MM.1S (cell line): ENCODE measurements around the gene IFRD1.

Source experiments
- DNase-seq: peaks from one replicate; pipeline ENCODE4 v3.0.0-alpha.2; 2015
- H2AFZ ChIP-seq: fragments of 300-600 bp; sonication (generic); 2 replicates; pipeline ENCODE4 v1.6.0; 2016; ENCODE audit warnings: antibody characterized with exemption, low read length
- H3F3A ChIP-seq: fragments of 300-600 bp; sonication (generic); 2 replicates; pipeline ENCODE4 v1.6.1; 2016; ENCODE audit warnings: mild to moderate bottlenecking, antibody characterized with exemption, low read length, moderate library complexity, mixed read lengths; ENCODE audit not compliant: insufficient read depth
- H3K27ac ChIP-seq: fragments of 300-600 bp; sonication (generic); 2 replicates; pipeline ENCODE4 v1.5.1; 2016; ENCODE audit warnings: mild to moderate bottlenecking, low read length
- H3K27me3 ChIP-seq: fragments of 300-600 bp; sonication (generic); replicated peaks from 2 replicates; pipeline ENCODE4 v1.6.0; 2016; ENCODE audit warnings: low read length; ENCODE audit not compliant: insufficient read depth
- H3K36me3 ChIP-seq: fragments of 300-600 bp; sonication (generic); replicated peaks from 2 replicates; pipeline ENCODE4 v1.6.1; 2016; ENCODE audit warnings: mild to moderate bottlenecking, low read length, mixed read lengths; ENCODE audit not compliant: insufficient read depth
- H3K4me1 ChIP-seq: fragments of 300-600 bp; sonication (generic); 2 replicates; pipeline ENCODE4 v1.6.1; 2016; ENCODE audit warnings: low read length, mixed read lengths
- H3K4me2 ChIP-seq: fragments of 300-600 bp; sonication (generic); 2 replicates; pipeline ENCODE4 v1.6.0; 2016; ENCODE audit warnings: low read depth, low read length
- H3K4me3 ChIP-seq: fragments of 300-600 bp; sonication (generic); 2 replicates; pipeline ENCODE4 v1.5.1; 2016; ENCODE audit warnings: low read length, mixed read lengths
- H3K79me2 ChIP-seq: fragments of 300-600 bp; sonication (generic); 2 replicates; pipeline ENCODE4 v1.6.1; 2016; ENCODE audit warnings: mixed run types, low read length, mixed read lengths
- H3K9ac ChIP-seq: fragments of 300-600 bp; sonication (generic); 2 replicates; pipeline ENCODE4 v1.6.1; 2016; ENCODE audit warnings: low read length, mixed read lengths
- H3K9me2 ChIP-seq: fragments of 300-600 bp; sonication (generic); replicated peaks from 2 replicates; pipeline ENCODE4 v1.6.1; 2016; ENCODE audit warnings: mild to moderate bottlenecking, low read length, mixed read lengths; ENCODE audit not compliant: insufficient read depth
- H3K9me3 ChIP-seq: fragments of 300-600 bp; sonication (generic); replicated peaks from 2 replicates; pipeline ENCODE4 v1.6.1; 2016; ENCODE audit warnings: mild to moderate bottlenecking, low read length, mixed read lengths; ENCODE audit not compliant: insufficient read depth
- H4K20me1 ChIP-seq: fragments of 300-600 bp; sonication (generic); 2 replicates; pipeline ENCODE4 v1.6.1; 2016; ENCODE audit warnings: mild to moderate bottlenecking, low read length, moderate library complexity, mixed read lengths; ENCODE audit not compliant: insufficient read depth
- CTCF ChIP-seq: fragments of 300-600 bp; sonication (generic); IDR thresholded peaks from 2 replicates; pipeline ENCODE4 v1.5.1; 2016; ENCODE audit warnings: antibody characterized with exemption, low read length, mixed read lengths
- EZH2 ChIP-seq: fragments of 300-600 bp; sonication (generic); optimal IDR thresholded peaks from 2 replicates; pipeline ENCODE3; 2017; ENCODE audit warnings: low read depth, mild to moderate bottlenecking, antibody characterized with exemption, low read length, mixed read lengths
- EZH2phosphoT487 ChIP-seq: fragments of 300-600 bp; sonication (generic); IDR thresholded peaks from 2 replicates; pipeline ENCODE4 v1.6.1; 2018; ENCODE audit warnings: antibody characterized with exemption, low read length

The IFRD1 gene

DNA sequence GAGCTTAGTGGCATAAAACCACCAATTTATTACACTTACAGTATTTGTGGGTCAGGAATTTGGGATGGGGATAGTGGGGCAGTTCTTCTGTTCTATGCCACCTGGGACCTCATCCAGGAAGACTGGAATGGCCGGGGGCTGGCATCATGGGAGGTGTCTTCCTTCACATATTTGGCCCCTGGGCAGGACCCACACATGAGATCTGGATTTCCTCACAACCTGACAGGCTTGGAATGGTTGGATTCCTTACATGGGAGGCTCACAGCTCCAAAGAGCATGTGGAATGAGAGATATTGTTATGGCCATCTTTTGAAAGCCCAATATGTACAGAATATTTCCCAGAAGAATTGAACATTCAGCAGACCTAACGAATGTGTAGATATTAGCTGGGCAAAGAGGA is 52.4 kb downstream of the IFRD1 start:
- Histone ChIP-seq H3K9ac (no peak overlapping the region), H3K27ac (no peak overlapping the region), H3K79me2 (no peaks in the 10 kb centered on the region), H3K4me1 (peaks cover 4% of the 10 kb centered on the region), H3K9me3 (no peaks in the 10 kb centered on the region), H3K9me2 (no peaks in the 10 kb centered on the region), H2AFZ (no peak overlapping the region), H3K4me3 (no peak overlapping the region), H4K20me1 (no peaks in the 10 kb centered on the region), H3K27me3 (no peaks in the 10 kb centered on the region), H3F3A (peaks cover 4% of the 10 kb centered on the region; the same call in 1 of the 2 replicates), H3K36me3 (no peaks in the 10 kb centered on the region), H3K4me2 (no peak overlapping the region)
- no peak for DNase-seq
- TF ChIP-seq EZH2phosphoT487 (no peak), EZH2 (no peak), CTCF (no peak)

GRCh38 chr7:112503361-112503972 is 53.2 kb downstream of the IFRD1 start:
- Histone ChIP-seq H4K20me1 (no peaks in the 10 kb centered on the region), H3K27me3 (no peaks in the 10 kb centered on the region), H3K36me3 (no peaks in the 10 kb centered on the region), H2AFZ (no peak overlapping the region), H3K4me3 (no peak overlapping the region), H3F3A (no peaks in the 10 kb centered on the region), H3K9me2 (no peaks in the 10 kb centered on the region), H3K9me3 (no peaks in the 10 kb centered on the region), H3K4me1 (no peaks in the 10 kb centered on the region), H3K9ac (no peak overlapping the region), H3K79me2 (no peaks in the 10 kb centered on the region), H3K4me2 (no peak overlapping the region), H3K27ac (no peak overlapping the region)
- no peak for DNase-seq
- TF ChIP-seq CTCF = no peak

DNA sequence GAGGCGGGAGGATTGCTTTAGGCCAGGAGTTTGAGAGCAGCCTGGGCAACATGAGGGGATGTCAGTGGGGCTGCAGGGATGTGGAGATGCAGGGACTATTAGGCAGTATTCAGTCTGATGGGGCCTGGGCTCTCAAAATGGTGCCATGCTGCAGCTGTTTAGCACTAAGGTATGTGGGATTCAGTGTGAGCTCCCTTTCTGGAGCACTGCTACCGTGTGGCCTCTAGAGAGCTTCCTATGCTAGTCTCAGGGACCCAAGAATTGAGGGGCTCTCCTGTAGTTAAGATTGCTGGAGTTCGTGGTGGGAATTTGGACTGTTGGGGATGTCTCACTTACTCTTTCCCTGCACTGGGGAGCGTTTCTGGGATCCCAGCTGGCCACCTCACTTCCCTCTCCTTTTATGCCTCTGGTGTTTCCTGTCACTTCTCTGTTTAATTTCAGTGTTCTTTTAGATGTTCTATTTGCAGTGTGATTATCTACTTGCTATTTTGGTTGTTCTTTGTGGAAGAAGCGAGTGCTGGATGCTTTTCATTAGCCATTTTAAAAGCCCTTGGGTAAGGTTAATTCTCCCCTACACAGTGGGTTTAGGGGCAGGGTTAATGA is 53.9 kb downstream of the IFRD1 start:
- no peak overlapping the region for H2AFZ ChIP-seq
- no peaks in the 10 kb centered on the region for H3K79me2 ChIP-seq
- H3K9ac ChIP-seq = no peak overlapping the region
- no peak for TF ChIP-seq EZH2phosphoT487
- no peak for TF ChIP-seq EZH2
- TF ChIP-seq CTCF = no peak
- H3K27me3 ChIP-seq = no peaks in the 10 kb centered on the region
- no peaks in the 10 kb centered on the region for H3K36me3 ChIP-seq
- no peak overlapping the region for H3K27ac ChIP-seq
- H3K4me2 ChIP-seq = no peak overlapping the region
- H3K9me3 ChIP-seq = no peaks in the 10 kb centered on the region
- no peak overlapping the region for H3K4me3 ChIP-seq
- H3K4me1 ChIP-seq = no peaks in the 10 kb centered on the region
- no peaks in the 10 kb centered on the region for H3F3A ChIP-seq
- H4K20me1 ChIP-seq = no peaks in the 10 kb centered on the region
- no peaks in the 10 kb centered on the region for H3K9me2 ChIP-seq
- no peak for DNase-seq
